ENCODE results near the gene RFX3.

Gene RFX3

DNA sequence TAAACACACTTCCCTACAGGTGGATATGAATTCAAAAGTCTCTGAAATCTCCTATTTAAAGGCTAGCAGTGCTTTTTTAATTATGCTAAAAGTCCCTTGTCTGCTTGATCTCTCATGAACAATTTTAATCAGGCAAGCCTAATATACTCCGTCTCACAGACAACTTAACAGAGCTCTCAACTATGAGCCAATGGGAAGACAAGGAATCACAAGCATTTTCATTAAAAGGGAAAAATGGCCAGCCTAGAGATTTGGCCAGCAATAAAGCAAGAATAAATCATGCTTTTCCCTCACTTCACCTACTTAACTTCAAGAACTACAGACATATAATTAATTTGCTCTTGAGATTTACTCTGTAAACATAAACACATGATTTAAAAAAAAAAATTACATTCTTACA is 78.0 kb downstream of the RFX3 start:
- DNase-seq (ENCODE audit: low read depth, low spot score) = no peak
- no peak overlapping the region for H3K4me3 ChIP-seq (ENCODE audit: low read length)

DNA sequence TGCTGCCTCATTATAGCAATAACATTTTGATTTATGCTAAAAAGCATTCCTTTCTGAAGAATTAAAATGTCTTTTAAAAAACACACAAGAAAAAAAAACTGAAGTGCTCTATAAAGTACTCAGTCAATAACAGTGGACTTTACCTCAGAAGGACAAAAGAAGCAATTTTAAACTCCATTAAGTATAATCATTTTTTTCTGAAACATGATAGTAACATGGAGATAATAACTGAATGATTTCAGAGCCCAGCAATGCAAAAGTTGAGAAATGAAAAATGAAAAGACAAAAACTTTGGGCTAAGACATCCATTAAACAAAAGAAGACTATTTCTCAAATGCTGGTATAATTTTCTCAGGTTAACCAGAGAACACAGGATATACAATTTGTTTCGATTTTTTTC is 78.7 kb downstream of the RFX3 start:
- DNase-seq (ENCODE audit: low read depth, low spot score) = no peak

DNA sequence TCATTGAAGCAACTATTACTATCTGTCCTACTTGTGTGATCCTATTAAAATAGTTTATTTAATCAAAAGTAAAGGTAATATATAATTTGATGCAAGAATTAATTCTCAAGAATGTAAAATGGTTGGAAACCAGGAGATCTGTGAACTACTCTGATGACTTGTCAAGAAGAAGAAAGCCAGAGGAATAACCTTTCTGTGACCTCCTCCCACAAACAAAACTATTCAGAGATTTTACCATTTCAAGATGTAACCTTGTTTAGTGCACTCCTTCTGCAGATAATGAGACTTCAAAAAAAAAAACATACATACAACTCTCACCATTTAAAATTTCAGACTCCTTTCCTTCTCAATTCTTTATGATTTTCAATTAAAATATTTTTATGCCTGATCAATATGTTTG is 79.5 kb downstream of the RFX3 start:
- H3K4me3 ChIP-seq (ENCODE audit: low read length) = no peak overlapping the region
- no peak for DNase-seq (ENCODE audit: low read depth, low spot score)

More for the DNA sequence above, 78.7 kb downstream of the RFX3 start:
- H3K4me3 ChIP-seq (ENCODE audit: low read length) = no peak overlapping the region

DNA sequence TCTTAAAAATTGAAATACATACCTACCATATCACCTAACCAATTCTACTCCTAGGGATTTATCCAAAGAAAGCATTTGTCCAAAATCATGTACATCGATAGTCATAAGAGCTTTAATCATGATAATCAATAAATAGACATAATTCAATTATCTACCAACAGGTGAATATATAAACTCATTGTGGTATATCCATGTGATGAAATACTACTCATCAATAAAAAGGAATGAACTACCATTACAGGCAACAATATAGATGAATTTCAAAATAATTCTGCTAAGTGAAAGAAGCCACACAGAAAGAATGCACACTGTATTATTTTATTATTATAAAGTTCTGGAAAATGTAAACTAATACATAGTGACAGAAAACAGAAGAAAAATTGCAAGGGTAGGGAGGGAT is 81.8 kb downstream of the RFX3 start:
- DNase-seq (ENCODE audit: low read depth, low spot score) = no peak
- H3K4me3 ChIP-seq (ENCODE audit: low read length) = no peak overlapping the region

DNA sequence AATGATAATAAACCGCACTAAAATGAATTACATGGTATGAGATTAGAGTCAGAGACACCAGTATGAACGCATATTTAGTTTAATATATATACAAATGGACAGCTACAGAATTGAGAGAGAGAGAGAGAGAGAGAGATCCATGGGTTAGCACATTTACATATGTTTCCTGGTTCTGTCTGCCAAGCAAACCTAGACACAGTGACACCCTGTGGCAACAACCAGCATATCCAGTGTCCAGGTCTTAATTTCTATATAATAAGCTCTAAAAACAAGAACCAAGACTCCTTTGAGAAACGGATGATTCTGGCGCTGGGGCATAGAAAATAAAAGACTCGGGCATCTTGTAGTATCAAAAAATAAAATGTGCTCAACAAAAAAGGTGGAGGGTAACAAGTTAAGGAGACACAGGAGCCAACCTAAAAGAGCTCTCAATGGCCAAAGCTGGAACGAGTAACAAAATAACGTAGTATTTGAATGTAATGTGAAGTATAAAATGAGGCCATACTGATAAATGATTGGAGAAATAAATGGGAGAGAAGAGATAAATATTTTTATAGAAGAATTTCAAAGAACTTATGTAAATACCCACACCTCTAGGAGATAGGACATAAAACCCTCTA is 84.5 kb downstream of the RFX3 start:
- H3K4me3 ChIP-seq (ENCODE audit: low read length) = no peak overlapping the region
- peak; percentile 62 for DNase-seq (ENCODE audit: low read depth, low spot score)

DNA sequence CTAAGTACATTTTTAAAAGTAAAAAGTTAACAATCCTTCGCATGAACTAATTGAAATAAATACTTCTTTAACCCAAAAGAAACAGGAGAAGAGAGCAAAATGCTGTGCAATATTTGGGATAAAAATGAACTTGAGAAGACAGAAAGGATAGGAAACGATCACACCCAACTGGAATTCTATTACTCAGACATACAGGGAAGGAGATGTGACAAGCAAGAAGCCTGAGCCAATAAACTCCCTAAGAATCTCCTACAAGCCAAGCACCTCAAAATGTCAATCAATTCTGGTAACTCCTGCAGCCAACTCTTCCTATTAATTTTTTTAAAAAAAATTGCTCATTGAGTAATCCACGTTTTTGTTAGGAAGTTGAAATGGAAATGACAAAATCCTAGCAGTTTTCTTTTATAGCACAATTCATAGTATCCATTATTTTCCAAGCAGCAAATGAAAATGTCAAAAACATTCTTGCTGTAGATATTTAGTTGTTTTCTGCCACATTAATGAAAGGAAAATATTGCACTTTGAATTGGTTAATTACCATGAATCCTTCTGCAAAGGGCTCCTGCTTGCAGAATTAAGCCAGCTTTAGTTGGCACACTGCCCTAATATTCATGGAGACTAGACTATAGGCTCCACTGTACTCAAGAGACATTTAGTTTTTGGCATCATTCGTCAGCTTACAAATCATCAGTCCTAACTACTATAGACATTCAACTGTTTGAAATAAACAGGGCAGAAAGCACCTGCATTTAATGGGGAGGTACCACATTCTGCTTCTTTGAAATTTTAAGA is 89.0 kb downstream of the RFX3 start:
- DNase-seq (ENCODE audit: low read depth, low spot score) = no peak
- no peak overlapping the region for H3K4me3 ChIP-seq (ENCODE audit: low read length)

DNA sequence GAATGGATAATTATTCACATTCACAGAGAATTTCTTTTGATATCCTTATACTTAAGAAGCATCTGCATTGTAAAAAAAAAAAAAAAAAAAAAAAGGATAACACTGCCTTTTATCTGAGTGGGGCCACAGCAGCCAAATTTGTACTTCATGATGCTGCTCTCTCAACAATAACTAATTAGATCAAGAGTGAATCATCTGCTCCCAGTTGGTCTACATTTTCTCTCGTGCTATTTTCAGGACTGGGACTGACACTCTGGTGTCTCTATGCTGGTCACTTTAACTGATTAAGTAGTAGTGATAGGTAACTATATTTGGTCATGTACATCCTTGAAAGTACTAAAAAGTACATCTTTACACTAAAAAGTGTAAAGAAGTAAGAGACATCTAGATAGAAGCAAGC is 90.1 kb downstream of the RFX3 start:
- DNase-seq (ENCODE audit: low read depth, low spot score) = no peak

DNA sequence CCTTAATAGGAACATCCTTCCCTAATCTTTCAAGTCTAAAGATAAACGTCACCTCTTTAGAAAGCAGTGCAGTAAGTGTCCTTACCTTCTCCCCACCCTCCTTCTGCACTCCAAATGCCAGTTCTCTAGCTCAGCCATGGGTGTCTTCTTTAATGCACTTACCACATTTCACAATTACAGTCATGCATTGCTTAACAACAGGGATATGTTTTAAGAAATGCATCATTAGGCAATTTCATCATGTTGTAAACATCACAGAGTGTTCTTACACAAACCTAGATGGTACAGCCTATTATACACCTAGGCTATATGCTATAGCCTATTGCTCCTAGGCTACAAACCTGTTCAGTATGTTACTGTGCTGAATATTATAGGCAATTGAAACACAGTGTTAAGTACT is 91.2 kb downstream of the RFX3 start:
- DNase-seq (ENCODE audit: low read depth, low spot score) = no peak
- no peak overlapping the region for H3K4me3 ChIP-seq (ENCODE audit: low read length)

More for the DNA sequence above, 90.1 kb downstream of the RFX3 start:
- H3K4me3 ChIP-seq (ENCODE audit: low read length) = no peak overlapping the region

DNA sequence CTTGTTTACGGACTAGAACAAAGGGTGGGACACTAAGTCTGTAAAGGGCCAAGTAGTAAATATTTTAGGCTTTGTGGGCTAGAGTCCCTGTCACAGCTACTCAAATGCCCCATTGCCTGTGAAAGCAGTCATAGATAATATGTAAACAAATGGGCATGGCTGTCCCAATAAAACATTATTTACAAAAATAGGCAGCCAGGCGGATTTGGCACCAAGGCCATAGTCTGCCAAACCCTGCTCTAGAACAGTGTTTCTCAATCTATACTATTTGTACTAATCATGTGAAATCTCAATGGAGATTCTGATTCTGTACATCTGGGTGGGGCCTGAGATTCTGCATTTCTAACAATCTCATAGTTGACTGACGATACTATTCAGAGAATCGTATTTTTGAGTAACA is 92.0 kb downstream of the RFX3 start:
- DNase-seq (ENCODE audit: low read depth, low spot score) = no peak
- H3K4me3 ChIP-seq (ENCODE audit: low read length) = no peak overlapping the region

DNA sequence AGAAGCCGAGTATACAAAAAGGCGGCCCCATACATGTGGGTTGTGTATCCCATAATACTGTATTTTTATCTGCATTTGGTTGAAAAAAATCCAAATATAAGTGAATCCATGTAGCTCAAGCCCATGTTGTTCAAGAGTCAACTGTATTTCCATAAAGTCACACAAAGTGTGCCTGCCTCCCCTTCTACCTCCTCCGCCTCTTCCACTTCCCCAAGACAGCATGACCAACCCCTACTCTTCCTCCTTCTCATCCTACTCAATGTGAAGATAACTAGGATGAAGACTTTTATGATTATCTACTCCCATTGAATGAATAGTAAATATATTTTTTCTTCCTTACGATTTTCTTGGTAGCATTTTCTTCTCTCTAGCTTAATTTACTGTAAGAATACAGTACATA is 92.7 kb downstream of the RFX3 start:
- H3K4me3 ChIP-seq (ENCODE audit: low read length) = no peak overlapping the region
- DNase-seq (ENCODE audit: low read depth, low spot score) = no peak

DNA sequence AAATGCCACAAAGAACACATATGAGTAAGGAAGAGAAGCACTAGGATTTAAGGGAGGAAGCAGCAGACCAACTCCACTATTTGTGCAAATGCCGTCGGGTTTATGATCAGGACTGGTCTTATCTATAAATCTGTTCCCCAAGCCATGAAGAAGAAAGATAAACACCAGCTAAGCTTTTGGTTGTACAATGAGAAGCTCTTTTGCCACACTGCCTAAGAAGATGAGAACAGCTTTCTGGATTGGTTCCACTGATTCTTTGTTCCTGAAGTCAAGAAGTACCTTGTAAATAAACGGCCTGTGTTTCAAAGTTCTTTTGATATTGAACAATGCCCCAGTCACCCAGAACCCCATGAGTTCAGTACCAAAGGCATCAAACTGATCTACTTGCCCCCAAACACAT is 93.9 kb downstream of the RFX3 start:
- no peak for DNase-seq (ENCODE audit: low read depth, low spot score)
- H3K4me3 ChIP-seq (ENCODE audit: low read length) = no peak overlapping the region

DNA sequence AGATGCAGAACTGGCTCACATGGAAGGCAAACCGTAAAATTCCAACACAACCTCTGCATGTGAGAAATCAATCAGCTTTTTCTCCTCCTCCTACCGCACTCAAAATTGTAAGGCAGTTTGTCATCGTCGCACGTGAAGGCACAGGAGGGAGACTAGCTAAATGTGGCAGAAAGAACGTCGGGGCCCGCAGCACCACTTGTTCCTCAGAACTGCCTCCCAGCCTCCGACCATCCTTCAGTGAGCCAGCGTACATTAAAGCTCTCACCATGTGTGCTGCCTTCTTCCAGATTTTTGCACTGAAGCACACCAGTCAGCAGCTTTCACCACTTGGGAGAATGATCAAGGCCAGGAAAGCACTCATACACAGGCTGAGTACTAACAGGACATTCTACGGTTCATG is 105.9 kb downstream of the RFX3 start:
- no peak overlapping the region for H3K4me3 ChIP-seq (ENCODE audit: low read length)
- DNase-seq (ENCODE audit: low read depth, low spot score) = no peak

DNA sequence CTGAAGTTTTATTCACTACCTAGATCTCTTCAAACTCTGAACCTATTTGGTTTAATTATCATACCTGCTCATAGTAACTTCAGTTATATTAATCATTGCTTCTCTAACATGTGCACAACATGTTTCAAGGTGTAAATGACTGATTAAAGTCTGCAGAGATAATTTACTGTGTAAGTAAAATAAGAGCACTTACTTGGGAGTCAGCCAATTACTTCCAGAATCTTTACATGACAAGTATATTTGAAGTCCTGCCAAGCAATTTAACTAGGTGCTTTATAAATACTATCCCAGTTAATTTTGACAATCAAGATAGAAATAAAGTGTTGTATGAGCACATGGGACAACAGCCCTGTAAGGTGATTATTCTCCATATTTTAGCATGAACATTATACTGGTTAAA is 109.9 kb downstream of the RFX3 start:
- no peak for DNase-seq (ENCODE audit: low read depth, low spot score)
- H3K4me3 ChIP-seq (ENCODE audit: low read length) = no peak overlapping the region

DNA sequence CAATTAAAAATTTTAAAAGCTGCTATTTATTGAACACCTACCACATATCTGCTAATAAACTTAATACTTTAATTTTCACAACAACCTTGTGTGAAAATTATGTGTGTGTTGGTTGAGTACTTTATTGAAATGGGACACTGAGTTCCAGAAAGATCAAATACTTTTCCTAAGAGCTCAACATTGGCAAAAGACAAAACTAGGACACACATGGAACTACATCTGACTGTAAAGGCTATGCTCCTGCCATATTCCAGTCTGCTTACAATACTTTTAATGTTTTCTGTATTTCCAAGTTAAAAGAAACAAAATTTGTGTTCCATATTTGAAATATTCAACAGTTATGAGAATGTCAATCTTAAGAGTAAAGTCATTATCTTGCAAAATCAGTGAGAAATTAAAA is 111.8 kb downstream of the RFX3 start:
- H3K4me3 ChIP-seq (ENCODE audit: low read length) = no peak overlapping the region
- no peak for DNase-seq (ENCODE audit: low read depth, low spot score)

DNA sequence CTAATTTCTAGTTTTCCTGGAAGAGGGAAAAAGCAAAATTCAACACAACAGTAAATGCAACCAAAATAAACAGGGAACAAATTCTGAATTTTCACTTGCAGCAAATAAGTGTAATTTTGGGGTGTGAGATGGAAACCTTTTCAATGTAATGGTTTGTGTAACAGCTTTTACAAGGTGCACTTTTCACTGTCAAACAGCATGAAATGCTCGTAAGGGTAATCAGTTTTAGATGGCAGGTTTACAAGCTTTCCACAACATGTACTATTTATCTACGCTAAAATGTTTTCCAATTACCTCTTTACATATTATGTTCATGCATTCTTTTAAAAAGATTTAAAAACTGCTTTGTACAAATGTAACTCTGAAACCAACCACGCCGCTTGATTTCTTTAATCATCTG is 115.3 kb downstream of the RFX3 start:
- DNase-seq (ENCODE audit: low read depth, low spot score) = no peak
- no peak overlapping the region for H3K4me3 ChIP-seq (ENCODE audit: low read length)

DNA sequence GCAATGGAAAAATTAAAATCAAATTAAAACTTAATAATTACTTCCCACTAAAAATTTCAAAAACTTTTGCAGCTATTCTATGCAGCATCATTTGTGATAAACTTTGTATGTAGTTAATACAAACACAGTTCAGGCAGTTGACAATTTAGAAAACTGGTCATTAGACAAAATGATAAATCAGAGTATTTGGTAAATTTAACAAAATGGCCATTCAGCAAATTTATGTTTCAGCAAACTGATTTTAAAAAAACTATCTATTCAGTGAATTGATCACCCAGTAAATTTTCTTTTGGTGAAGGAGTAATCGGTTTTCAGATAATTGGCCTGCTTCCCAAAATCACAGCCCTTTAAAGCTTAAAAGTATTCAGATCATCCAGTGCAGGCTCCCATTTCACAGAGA is 116.3 kb downstream of the RFX3 start:
- no peak for DNase-seq (ENCODE audit: low read depth, low spot score)
- no peak overlapping the region for H3K4me3 ChIP-seq (ENCODE audit: low read length)

DNA sequence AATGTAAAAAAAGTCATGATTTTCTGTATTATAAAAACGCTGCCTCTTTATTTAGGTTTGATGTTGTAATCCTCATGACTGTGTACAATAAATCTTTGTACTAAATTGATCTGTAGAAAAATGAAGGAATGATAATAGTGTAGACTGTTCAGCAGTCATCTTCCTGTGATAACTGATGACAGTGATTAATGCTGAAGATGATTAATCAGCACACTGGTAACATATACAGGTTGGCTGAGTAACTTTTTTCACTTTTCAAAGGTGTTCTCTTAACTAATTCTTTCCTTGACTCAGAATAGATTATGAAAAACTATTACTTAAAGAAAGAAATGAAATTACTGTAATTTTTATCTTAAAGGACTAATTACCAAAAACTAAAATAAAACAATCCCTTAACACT is 122.5 kb downstream of the RFX3 start:
- H3K4me3 ChIP-seq (ENCODE audit: low read length) = no peak overlapping the region
- DNase-seq (ENCODE audit: low read depth, low spot score) = no peak

DNA sequence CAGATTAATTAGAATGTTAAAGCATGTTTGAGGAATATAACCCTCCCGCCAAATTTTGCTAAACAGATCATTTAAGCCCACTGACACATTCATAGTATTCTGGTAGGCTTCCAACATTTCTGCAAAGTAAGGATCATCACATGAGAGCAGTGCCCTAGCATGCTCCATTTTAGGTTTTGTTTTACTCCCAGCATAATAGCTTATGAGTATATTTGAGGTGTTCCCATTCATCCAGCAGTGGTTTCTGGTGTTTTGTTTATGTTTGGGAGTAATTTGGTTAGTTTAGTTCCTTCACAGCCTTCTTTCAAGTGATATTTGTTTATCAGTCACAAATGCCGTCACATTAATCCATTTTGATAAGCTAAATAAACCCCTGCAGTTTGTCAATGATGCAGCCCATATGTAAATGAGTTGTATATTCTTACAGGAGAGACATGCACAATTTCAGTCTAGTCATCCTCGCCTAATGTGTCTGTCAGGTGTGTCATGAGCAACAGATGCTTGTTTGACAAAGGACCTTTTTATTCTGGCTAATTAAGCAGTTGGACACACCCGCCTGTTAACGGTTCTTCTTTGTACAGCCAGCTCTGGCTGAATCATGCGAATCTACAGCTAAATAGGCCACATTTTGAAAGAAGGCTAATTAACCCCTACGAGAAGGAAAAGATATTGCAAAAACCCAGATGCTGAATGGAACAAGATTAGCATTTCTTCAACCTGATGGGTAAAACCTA is 124.4 kb downstream of the RFX3 start:
- no peak overlapping the region for H3K4me3 ChIP-seq (ENCODE audit: low read length)
- no peak for DNase-seq (ENCODE audit: low read depth, low spot score)

DNA sequence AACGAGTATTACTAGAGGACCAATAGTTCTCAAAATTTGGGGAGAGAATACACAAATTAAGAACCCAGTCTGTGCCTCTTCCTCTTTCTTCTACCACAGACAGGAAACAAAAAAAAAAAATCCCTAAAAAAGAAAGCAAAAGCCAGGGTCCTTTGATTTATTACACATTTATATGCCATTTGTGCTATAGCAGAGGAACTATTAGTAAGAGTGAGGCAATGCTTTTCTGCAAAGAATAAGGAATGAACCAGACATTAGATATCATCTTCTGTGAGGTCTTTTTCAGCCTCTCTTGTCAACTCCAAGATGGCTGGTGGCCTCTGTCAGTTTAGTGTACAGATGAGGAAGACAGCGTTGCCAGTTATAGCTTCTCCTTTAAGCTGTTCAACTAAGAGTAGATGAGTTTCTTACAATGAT is 127.6 kb downstream of the RFX3 start:
- H3K4me3 ChIP-seq (ENCODE audit: low read length) = no peak overlapping the region
- peak; percentile 35 for DNase-seq (ENCODE audit: low read depth, low spot score)

DNA sequence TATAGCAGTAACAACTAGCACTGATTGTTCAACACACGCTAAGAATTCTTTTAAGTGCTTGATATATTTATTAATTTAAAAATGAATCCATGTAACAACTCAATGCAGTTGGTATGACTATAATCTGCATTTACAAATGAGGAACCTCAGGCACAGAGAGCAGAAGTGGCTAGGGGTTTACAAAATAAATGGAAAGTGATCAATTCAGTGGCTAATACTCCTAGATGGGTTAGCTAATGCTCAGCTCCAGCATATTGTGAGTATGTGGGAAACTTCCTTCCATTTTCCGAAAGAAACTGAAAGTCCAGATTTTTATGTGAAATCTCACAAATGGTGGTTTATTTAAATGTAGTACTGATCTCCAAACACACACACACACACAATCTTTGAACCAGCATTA is 128.0 kb downstream of the RFX3 start:
- no peak overlapping the region for H3K4me3 ChIP-seq (ENCODE audit: low read length)
- DNase-seq (ENCODE audit: low read depth, low spot score) = no peak

Data from Jurkat, Clone E6-1 (cell line).